GM18519 (cell line): ENCODE data around the gene GCNT2.
"Not testable (repeated sequence)": the region's sequence is repeated elsewhere in the genome, so short reads cannot be mapped to it uniquely, and the experiment has no call there.

Experiments
- ATAC-seq: cut with Tn5 transposase; IDR thresholded peaks from one replicate; pipeline ENCODE4 v1.9.1; 2021; ENCODE audit warnings: mild to moderate bottlenecking, moderate library complexity; ENCODE audit not compliant: unreplicated experiment, low FRiP score

GCNT2 gene

DNA sequence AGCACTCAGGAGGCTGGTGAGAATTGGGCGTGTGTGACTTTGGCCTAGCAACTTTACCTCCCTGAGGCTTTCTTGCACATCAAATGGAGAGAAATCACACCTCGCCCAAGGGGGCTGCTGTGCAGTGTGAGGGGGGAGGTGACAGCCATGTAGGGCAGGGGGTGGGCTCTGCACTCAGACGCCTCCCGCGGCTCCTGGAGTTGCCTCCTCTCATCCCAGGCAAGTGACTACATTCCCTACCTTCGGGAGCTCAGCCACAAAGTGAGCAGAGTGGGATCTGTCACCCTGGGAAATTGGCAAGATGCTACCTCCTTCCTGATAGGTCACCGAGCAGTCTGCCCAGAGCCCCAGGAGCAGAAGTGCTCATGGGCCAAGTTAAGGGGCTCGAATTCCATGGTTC lies 56.0 kb downstream of the GCNT2 start:
- ATAC-seq: no peak

DNA sequence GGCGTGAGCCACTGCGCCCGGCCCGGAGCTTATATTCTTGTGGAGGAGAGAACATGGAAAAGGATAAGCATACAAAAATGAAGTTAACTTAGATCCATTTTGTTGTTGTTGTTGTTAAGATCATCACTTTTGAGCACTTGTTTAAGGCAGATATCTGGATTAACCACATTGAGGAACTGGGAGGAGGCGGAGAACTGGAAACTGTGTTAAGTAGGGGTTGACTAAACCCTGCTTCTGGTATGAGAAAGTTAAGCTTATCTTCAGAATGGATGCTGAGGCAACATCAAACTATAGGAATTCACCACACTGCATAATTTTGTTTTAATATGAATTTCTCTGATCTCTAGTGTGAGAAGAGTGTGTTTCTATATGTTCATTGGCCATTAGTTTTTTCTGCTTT lies 57.6 kb downstream of the GCNT2 start:
- ATAC-seq: no peak

DNA sequence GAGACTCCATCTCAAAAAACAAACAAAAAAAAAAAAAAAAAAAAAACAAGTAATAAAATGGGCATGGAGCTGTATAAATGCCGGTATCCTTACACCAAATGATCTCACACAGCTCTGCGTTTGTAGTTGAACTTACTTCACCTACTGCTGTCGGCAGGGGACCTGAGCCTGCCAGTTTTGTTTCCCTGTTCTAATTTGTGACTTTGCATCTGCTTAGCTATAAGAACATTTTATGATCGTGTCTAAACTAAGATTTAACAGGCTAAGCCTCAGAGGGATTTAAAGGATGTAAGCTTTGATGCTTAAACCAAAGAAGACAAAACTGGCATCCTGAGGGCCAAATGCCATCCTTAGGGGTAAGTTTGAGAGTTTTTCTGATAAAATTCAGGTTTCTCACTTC lies 58.7 kb downstream of the GCNT2 start:
- ATAC-seq: no peak

DNA sequence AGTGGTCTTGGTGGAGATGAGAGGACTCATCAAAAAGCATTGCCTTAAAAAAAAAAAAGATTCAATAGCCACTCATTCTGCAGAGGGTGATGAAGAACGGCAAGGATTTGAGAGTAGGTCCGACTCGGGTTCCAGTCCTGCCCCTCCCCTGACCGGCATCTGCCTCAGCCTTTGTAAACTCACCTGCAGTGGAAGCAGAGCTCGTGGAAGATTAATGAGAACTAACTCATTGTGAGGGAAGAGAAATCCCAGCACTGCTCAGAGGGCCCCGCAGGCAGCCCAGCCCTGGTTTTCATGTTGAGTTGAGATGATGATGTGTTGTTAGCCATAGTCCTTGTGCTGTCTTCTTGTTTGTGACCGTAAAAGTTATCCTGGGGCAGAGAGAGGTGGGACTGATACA lies 59.4 kb downstream of the GCNT2 start:
- no peak for ATAC-seq

DNA sequence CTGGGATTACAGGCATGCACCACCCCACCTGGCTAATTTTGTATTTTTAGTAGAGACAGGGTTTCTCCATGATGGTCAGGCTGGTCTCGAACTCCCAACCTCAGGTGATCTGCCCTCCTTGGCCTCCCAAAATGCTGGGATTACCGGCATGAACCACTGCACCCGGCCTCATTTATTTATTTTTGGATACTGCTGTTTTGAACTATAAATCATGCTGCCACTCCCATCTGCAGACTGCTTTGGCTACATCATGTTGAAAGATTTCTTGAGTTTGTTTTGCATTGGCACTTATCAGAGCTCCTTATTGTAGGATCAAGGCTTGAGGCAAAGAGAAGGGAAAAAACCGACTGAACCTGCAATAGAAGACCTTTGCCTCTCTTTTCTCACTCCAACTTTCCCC lies 60.3 kb downstream of the GCNT2 start:
- ATAC-seq: not testable (repeated sequence)

DNA sequence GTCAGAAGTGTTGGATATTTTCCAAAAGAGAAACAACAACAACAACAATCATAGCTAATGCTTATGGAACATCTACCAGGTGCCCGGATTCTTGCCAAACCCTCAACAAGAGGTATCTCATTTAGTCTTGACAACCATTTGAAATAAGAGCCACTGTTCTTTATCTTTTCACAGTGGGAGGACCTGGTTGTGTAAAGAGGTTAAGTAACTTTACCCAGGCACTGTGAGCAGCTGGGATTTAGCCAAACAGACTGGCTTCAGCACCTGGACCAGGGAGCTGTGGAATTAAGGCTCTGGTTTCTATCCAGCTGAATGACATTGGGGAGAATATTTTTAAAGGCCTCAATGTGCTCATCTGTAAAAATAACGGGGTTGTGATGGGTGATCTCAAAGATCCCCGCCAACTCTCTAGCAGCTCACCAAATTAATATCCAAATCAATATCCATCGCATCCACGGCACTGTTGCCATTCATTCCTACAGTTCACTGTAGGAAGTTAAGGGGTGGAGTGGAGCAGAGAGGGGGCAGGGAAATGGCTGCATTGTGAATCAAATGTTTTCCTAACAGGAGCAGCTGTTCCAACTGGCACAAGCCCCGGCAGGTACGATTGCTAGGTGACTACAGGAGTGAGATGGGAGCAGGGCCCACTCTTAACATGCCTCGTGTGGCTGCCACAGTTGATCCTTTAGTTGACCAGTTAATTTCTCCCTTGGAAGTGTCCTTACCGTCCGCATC lies 61.8 kb downstream of the GCNT2 start:
- ATAC-seq: no peak

DNA sequence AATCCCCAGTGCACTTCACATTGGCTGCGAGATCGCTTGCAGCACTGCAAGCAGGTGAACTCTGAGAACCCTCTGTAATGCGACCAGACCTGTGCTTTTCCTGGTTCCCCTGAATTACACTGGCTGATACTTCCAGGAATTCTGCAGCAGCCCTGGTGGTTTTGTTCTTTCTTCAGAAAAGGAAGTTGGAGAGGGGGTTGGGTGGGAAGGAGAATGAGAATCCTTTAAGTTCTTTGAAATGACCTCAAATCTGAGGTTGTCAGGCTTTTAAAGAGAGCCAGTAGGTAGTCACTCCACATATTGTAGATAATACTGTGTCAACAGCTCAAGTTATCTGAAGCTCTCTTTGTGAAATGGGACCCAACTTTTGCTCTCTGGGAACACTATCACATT lies 62.4 kb downstream of the GCNT2 start:
- ATAC-seq: no peak

DNA sequence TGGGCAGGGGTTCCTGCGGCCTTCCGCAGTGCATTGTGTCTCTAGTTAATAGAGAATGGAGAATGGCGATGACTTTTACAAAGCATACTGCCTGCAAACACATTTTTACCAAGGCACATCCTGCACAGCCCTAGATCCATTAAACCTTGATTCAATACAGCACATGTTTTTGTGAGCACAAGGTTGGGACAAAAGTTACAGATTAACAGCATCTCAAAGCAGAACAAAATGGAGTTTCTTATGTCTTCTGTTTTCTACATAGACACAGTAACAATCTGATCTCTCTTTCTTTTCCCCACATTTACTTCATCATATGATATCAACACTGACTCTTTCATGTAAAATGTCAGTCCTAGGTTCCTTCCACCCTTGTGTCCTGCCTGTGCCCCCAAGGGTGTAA lies 63.5 kb downstream of the GCNT2 start:
- no peak for ATAC-seq

DNA sequence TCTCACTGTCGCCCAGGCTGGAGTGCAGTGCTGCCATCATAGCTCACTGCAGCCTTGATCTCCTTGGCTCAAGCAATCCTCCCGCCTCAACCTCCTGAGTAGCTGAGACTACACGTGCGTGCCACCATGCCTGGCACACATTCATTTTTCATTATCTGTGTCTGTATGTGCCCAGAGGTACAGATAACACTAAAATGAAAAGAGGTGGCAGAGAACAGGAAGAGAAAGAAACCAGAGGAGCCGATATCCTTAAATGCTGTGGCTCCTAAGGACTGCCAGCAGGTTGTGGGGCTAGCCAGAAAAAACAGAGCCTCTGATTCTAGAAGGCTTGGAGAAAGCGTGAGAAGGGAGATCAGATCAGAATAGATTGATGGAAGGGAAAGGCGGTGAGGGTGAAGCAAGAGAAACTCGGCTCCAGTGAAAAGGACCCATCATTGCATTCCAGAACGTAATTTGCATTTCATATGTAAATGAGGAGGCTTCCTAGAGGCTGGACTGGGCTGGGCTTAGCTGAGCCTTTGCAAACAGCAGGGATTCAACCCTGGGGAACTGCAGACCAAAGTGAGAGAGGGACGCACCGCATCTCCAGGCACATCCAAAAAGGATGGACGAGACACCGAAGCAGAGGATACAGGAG lies 64.2 kb downstream of the GCNT2 start:
- no peak for ATAC-seq

DNA sequence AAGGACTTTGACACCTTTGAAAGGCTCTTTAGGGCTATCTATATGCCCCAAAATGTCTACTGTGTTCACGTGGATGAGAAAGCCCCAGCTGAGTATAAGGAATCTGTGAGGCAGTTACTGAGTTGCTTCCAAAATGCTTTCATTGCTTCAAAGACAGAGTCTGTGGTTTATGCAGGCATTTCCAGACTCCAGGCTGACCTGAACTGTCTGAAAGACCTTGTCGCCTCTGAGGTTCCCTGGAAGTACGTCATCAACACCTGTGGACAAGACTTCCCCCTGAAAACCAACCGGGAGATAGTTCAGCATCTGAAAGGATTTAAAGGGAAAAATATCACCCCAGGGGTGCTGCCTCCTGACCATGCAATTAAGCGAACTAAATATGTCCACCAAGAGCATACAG lies 65.2 kb downstream of the GCNT2 start:
- ATAC-seq: no peak

DNA sequence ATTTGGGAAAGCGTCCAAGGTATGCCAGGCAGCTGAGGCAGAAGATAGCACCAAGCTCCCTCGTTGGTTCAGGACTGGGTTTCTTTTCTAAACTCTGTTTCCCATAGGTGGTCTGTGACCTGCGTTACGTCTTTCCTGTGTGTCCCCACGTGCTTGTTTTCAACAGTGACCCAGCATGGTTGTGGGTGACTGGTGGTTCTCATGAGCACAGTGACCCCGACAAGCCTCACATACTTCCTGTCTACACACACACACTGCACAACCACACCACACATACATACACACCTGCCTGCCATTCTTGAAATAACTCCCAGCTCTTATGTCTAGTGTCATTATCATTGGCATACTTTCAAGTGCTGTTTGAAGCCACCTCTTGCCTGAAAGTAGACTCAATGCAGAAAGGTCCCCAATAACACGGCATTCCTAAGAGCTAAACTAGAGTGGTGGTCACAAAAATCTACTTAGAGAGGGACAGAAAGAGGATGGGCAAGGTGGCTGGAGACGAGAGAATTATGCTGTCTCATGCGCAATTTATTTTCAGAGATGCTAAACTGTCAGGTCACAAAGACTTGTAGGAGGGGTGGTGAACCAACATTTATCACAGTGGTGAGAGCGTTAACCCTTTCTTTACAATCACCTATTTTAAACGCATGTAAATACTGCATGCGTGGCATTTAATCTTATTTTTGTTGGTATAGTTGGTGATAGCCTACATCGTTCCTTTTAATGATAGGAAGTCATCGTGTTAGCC lies 66.7 kb downstream of the GCNT2 start:
- no peak for ATAC-seq

DNA sequence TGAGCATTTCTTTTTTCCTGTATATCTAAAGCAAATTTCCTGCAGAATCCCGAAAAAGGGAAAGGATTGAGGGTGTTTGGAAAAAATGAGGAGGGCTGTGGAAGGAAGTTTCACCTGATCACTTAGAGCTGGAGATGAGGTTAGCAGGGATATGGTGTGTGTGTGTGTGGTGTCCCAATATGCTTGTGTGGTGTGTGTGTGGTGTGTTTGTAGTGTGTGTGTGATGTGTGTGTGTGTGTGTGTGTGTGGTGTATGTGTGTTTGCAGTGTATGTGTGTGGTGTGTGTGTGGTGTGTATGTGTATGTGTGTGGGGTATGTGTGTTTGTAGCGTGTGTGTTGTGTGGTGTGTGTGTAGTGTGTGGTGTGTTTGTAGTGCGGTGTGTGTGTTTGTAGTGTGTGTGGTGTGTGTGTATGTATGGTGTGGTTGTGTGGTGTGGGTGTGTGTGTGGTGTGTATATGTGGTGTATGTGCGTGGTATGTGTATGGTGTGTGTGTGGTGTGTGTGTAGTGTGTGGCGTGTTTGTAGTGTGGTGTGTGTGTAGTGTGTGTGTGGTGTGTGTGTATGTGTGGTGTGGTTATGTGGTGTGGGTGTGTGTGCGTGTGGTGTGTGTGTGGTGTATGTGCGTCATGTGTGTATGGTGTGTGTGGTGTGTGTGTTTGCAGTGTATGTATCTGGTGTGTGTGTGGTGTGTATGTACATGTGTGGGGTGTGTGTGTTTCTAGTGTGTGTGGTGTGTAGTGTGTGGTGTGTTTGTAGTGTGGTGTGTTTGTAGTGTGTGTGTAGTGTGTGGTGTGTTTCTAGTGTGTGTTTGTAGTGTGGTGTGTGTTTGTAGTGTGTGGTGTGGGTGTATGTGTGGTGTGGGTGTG lies 67.6 kb downstream of the GCNT2 start:
- no peak for ATAC-seq

DNA sequence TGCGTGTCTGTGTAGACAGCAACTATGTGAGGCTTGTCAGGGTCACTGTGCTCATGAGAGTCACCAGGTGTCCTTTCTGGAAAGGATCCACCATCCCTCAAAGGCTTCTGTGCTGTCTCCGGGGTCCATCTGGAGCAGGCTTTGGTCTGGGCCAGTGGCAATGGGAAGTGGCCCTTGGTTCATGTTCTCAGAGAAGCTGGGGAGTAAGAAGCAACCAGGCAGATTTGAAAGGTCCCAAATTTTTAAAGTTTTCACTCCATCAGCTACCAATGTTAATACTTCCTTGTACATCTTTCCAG lies 68.2 kb downstream of the GCNT2 start:
- ATAC-seq: no peak

DNA sequence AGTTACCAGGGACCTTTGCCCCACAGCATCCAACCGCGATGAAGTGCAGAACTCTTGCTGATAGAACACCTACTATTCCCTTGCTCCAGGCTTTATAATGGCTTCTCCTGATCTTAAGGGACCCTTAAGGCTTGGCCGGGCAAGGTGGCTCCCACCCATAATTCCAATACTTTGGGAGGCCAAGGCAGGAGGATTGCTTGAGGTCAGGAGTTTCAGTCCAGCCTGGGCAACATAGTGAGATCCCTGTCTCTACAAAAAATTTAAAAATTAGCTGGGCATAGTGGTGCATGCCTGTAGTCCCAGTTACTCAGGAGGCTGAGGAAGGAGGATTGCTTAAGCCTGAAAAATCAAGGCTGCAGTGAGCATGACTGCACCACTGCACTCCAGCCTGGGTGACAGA lies 68.8 kb downstream of the GCNT2 start:
- no peak for ATAC-seq

DNA sequence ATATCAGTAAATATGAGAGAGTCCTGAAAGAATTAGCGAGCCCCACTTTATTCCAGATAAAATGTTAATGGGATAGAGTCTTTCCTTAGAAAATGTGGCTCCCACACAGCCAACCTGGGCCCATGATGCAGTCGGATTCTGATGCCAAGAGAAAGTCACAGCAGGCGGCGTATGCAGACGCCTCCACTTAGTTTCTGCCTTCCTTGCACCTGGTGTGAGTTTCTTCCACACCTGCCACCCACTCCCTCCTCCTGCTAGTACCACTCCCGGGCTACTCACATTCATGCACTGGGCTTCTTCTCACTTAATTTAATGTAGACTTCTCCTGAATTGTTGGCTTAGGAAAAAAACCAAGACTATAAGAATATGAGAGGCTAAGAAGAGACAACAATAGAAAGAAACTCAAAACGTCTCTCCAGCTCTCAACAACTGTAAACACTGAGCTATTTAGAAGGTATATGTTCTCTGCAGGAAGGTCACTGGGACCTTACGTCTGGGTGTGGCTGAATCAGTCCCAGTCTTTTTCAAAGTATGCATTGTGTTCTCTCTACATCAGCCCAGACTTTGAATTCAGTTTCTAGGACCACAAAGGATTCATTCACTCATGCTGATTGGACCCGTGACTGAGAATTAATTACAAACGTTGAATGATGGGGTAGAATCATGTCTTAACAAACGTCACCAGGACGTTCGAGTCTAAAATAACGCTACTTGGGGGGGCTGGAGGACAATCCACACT lies 70.4 kb downstream of the GCNT2 start:
- no peak for ATAC-seq

DNA sequence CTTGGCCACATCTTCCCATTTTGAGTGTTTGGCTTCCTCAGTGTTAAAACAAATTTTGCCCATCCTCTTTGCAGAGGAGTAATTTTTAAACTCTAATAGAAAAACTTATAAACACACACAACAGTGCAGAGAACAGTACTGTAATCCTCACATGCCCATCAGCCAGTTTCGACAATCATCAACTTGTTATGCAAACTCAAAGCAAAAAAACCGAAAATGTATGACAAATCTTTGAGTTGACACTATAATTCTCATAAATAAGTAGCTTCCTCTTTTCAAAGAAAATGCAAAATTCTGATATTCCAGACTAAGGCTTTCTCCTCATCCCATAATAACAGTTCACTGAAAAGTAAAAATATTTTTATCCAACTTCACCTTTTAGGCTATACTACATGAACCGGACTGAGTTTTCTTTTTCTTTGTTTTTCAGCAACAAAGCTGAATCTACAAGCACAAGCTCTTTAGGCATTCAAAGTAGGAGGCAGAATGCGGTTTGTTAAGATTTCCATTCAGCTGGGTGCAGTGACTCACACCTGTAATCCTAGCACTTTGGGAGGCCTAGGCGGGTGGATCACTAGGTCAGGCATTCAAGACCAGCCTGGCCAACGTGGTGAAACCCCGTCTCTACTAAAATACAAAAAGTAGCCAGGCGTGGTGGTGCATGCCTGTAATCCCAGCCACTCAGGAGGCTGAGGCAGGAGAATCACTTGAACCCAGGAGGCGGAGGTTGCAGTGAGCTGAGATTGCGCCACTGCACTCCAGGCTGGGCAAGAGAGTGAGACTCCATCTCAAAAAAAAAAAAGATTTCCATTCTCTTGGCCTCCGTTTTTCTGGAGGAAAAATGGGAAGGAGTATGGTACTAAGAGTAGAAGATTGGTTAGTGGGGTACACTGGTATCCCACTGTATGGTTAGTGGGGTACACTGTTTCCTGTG lies 74.8 kb downstream of the GCNT2 start:
- no peak for ATAC-seq

DNA sequence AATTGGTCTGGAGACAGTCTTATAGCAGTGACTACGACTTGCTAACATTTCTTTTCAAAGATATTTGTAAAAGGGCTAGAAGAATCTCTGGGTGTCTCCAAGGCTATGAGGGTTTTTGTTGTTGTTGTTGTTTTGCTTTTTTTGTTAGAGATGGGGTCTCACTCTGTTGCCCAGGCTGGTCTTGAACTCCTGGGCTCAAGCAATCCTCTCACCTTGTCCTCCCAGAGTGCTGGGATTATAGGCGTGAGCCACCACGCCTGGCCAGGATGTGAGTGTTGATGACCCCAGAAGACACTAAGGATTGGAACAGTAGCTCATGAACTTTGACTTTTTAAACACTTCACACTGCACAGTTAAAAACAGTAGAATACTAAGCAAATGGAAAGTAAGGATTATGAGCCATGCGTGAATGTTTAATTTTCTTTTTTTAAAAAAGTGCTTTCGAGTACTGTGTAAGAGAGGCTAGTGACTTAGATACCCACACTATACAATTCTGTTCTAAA lies 76.4 kb downstream of the GCNT2 start:
- no peak for ATAC-seq

DNA sequence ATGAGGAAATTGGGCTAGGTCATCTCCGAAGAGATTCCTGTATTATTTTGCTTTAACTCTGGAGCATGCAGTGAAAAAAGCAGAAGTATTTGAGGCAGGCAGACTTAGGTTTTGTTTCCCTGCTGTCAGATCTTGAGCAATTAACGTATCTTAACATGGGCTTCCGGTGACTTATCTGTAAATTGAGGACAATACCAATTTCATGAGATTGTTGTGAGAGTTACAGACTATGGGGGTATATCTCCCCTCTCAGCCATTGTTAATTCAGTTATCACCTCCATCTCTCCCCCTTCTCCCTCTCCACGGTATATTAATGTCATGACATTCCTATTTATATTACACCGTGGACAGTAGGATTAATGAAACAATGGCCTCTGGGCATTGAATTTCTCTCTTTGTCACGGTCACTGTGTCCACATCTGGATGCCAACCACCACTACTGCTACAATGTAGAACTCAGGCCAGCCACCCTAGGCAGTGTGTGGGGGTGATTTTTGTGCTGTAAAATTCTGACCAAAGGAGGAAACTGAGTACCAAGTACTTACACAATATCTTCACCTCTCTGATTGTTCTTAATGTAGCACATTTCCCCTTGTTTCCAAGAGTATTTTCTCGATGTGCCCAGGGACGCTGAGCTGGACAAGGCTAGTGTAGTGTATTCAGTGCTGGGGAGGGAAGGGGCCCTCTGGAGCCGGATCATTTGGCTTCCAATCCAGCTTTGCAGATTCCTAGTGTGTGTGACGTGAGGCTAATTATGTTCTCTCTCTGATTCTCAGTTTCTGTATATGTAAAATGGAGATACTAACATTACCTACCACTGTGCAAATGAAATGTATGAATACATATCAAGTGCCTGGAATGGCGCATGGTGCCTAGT lies 77.2 kb downstream of the GCNT2 start:
- ATAC-seq: no peak
